Measurements from ENCODE around the gene MIS18BP1. TPM values are rescaled to one million over a fixed set of nuclear protein-coding genes. Genes with fewer than 3 reads are reported as not detected.
"Not testable (repeated sequence)": the region's sequence is repeated elsewhere in the genome, so short reads cannot be mapped to it uniquely, and the experiment has no call there.

MIS18BP1 gene
- total RNA-seq = 6.9 TPM
- long read RNA-seq, full-length matches to known transcripts = 4 of 6 reads
- long read RNA-seq, partial matches to known transcripts = 1 of 6 reads
- long read RNA-seq, other reads (novel, unspliced or antisense) = 1 of 6 reads

- H3K4me1 ChIP-seq = peaks cover 50% of the 10 kb centered on the region
- H3K27ac ChIP-seq (replicated peaks) = peak within 1 kb of the TSS; percentile 99
- no peaks in the 10 kb centered on the region for H3K36me3 ChIP-seq
- DNase-seq = peak; percentile 94
- intact Hi-C loops (cut with micrococcal nuclease) = loop anchor here (10.0 kb wide), 1 partner anchor 358 kb away; a partner anchor contains a TSS
- peak; percentile 88 for TF ChIP-seq CTCF (IDR thresholded peaks at IDR 0.05; ENCODE audit: borderline replicate concordance)
- no peaks in the 10 kb centered on the region for H3K27me3 ChIP-seq (ENCODE audit: low read depth)
- H3K4me3 ChIP-seq = peak within 1 kb of the TSS; percentile 95
- H3K9me3 ChIP-seq (replicated peaks) = peaks cover 12% of the 10 kb centered on the region
These were observed at the start of gene MIS18BP1 for GRCh38 chr14:45253070-45253753. MIS18BP1 (minus strand) TSS chr14:45253202; CDS start chr14:45247286, 5,916 bp downstream.

GRCh38 chr14:45298423-45299117, 45.6 kb upstream of the MIS18BP1 start:
- DNase-seq = no peak
- no peaks in the 10 kb centered on the region for H3K27me3 ChIP-seq (ENCODE audit: low read depth)
- no peaks in the 10 kb centered on the region for H3K4me1 ChIP-seq
- intact Hi-C loops (cut with micrococcal nuclease) = no loop called here
- H3K36me3 ChIP-seq = no peaks in the 10 kb centered on the region
- H3K27ac ChIP-seq (replicated peaks) = no peak overlapping the region
- peaks cover 15% of the 10 kb centered on the region for H3K9me3 ChIP-seq (replicated peaks)
- H3K4me3 ChIP-seq = no peak overlapping the region
- TF ChIP-seq CTCF (IDR thresholded peaks at IDR 0.05; ENCODE audit: borderline replicate concordance) = no peak

GRCh38 chr14:45294796-45295195, 41.8 kb upstream of the MIS18BP1 start:
- DNase-seq; intact Hi-C loops (cut with micrococcal nuclease); H3K4me3 ChIP-seq; H3K4me1 ChIP-seq; H3K36me3 ChIP-seq; H3K9me3 ChIP-seq (replicated peaks); H3K27ac ChIP-seq (replicated peaks); H3K27me3 ChIP-seq (ENCODE audit: low read depth): not testable (repeated sequence)

GRCh38 chr14:45290547-45290946, 37.5 kb upstream of the MIS18BP1 start:
- TF ChIP-seq CTCF (IDR thresholded peaks at IDR 0.05; ENCODE audit: borderline replicate concordance) = no peak
- no peaks in the 10 kb centered on the region for H3K9me3 ChIP-seq (replicated peaks)
- H3K4me1 ChIP-seq = no peaks in the 10 kb centered on the region
- no peaks in the 10 kb centered on the region for H3K36me3 ChIP-seq
- H3K27ac ChIP-seq (replicated peaks) = no peak overlapping the region
- DNase-seq = no peak
- H3K4me3 ChIP-seq = no peak overlapping the region
- intact Hi-C loops (cut with micrococcal nuclease) = no loop called here
- H3K27me3 ChIP-seq (ENCODE audit: low read depth) = no peaks in the 10 kb centered on the region

- no peak for DNase-seq
- intact Hi-C loops (cut with micrococcal nuclease) = no loop called here
- Histone ChIP-seq H3K9me3 (replicated peaks) (no peaks in the 10 kb centered on the region), H3K4me3 (no peak overlapping the region), H3K27me3 (ENCODE audit: low read depth) (no peaks in the 10 kb centered on the region), H3K27ac (replicated peaks) (no peak overlapping the region), H3K4me1 (no peaks in the 10 kb centered on the region), H3K36me3 (no peaks in the 10 kb centered on the region)
- TF ChIP-seq CTCF (IDR thresholded peaks at IDR 0.05; ENCODE audit: borderline replicate concordance) = peak; percentile 17
These were observed 34.6 kb upstream of the MIS18BP1 start for GRCh38 chr14:45287610-45288009.

- Histone ChIP-seq H3K27me3 (ENCODE audit: low read depth) (no peaks in the 10 kb centered on the region), H3K4me1 (no peaks in the 10 kb centered on the region), H3K36me3 (no peaks in the 10 kb centered on the region), H3K9me3 (replicated peaks) (peaks cover 15% of the 10 kb centered on the region), H3K4me3 (no peak overlapping the region), H3K27ac (replicated peaks) (no peak overlapping the region)
- intact Hi-C loops (cut with micrococcal nuclease) = no loop called here
- TF ChIP-seq CTCF (IDR thresholded peaks at IDR 0.05; ENCODE audit: borderline replicate concordance) = no peak
- DNase-seq = no peak
These were observed 31.8 kb upstream of the MIS18BP1 start for GRCh38 chr14:45284802-45285201.

GRCh38 chr14:45281731-45282400, 28.9 kb upstream of the MIS18BP1 start:
- H3K4me1 ChIP-seq; intact Hi-C loops (cut with micrococcal nuclease); H3K27me3 ChIP-seq (ENCODE audit: low read depth); DNase-seq; H3K4me3 ChIP-seq; H3K36me3 ChIP-seq; H3K27ac ChIP-seq (replicated peaks): not testable (repeated sequence)
- H3K9me3 ChIP-seq (replicated peaks) = peaks cover 15% of the 10 kb centered on the region

All from left ventricle myocardium inferior (tissue), 1 donor.